Aorta (tissue), 5 donors: ENCODE data around the gene SPRR2F. TPM values are rescaled to one million over a fixed set of nuclear protein-coding genes. Genes with fewer than 3 reads are reported as not detected.

Source experiments
- ATAC-seq: fragments of 200-7000 bp; cut with Tn5 transposase; one replicate; pipeline ENCODE4 v1.9.1; 2022; ENCODE audit warnings: moderate library complexity; ENCODE audit not compliant: low FRiP score
- DNase-seq, 2 donors: peaks; one replicate each; pipeline ENCODE4 v3.0.0-alpha.2; 2020
- H3K27ac ChIP-seq, 2 donors: one replicate each; pipeline ENCODE4 v1.5.1; 2013; ENCODE audit warnings: low read length in 2 of 2, mild to moderate bottlenecking in 2 of 2, moderate library complexity in 2 of 2, control low read depth in 1 of 2, inconsistent platforms in 1 of 2, low read depth in 1 of 2
- H3K27me3 ChIP-seq, 2 donors: one replicate each; pipeline ENCODE4 v1.6.1; 2013; ENCODE audit warnings: control low read depth in 1 of 2, low read length in 1 of 2, mild to moderate bottlenecking in 1 of 2, moderate library complexity in 1 of 2; ENCODE audit not compliant: insufficient read depth in 2 of 2, control insufficient read depth in 1 of 2
- H3K36me3 ChIP-seq, 2 donors: one replicate each; pipeline ENCODE4 v1.6.1; 2013; ENCODE audit warnings: control low read depth in 1 of 2, low read length in 1 of 2, mild to moderate bottlenecking in 1 of 2; ENCODE audit not compliant: insufficient read depth in 2 of 2, control insufficient read depth in 1 of 2
- H3K4me1 ChIP-seq, 2 donors: one replicate each; pipeline ENCODE4 v1.6.1; 2013; ENCODE audit warnings: low read length in 2 of 2, control low read depth in 1 of 2, mild to moderate bottlenecking in 1 of 2, moderate library complexity in 1 of 2; ENCODE audit not compliant: insufficient read depth in 2 of 2, control insufficient read depth in 1 of 2
- H3K4me3 ChIP-seq, 2 donors: one replicate each; pipeline ENCODE4 v1.5.1; 2013; ENCODE audit warnings: low read length in 2 of 2, control low read depth in 1 of 2, mild to moderate bottlenecking in 1 of 2
- H3K9me3 ChIP-seq: one replicate; pipeline ENCODE4 v1.6.1; 2013; ENCODE audit warnings: mild to moderate bottlenecking, low read length; ENCODE audit not compliant: control insufficient read depth
- WGBS, 2 donors: extraction: QIAGEN DNeasy Blood & Tissue Kit; methylation state at CpG; one replicate each; pipeline ENCODE4 v1.1.7; 2013; 5-methylcytosine and 5-hydroxymethylcytosine counted together
- intact Hi-C, 2 donors: fragments of 100-400 bp; cut with DNase I; formaldehyde crosslinking; loops; one replicate each; pipeline versions ENCODE4 v1.14.2 to v1.15.0; 2022
- polyA plus RNA-seq, 2 donors: library from polyadenylated mRNA; stranded (reverse); fragments of 200-250 nt; gene quantifications; one replicate each; pipeline ENCODE4 v1.2.3, GENCODE V29; 2013
- total RNA-seq, 2 donors: library from RNA; stranded (reverse); fragmentation: NEBNext Ultra II Directional; extraction: Animal tissue kit (Norgen Biotek cat#: 25700); gene quantifications; one replicate each; pipeline ENCODE4 v1.2.1, GENCODE V29; 2021
- donor health status: healthy with polysubstance abuse.
- donor health status: Bipolar disorder and iron deficiency.
- donor health status: DM: no; HTN: no; CAD: no.
- donor health status: DM: no; HTN: no; CAD: no.
- donor health status: DM: yes; HTN: yes; CAD: no.

SPRR2F gene
- total and polyA plus RNA-seq, 4 donors, result not detected

DNA sequence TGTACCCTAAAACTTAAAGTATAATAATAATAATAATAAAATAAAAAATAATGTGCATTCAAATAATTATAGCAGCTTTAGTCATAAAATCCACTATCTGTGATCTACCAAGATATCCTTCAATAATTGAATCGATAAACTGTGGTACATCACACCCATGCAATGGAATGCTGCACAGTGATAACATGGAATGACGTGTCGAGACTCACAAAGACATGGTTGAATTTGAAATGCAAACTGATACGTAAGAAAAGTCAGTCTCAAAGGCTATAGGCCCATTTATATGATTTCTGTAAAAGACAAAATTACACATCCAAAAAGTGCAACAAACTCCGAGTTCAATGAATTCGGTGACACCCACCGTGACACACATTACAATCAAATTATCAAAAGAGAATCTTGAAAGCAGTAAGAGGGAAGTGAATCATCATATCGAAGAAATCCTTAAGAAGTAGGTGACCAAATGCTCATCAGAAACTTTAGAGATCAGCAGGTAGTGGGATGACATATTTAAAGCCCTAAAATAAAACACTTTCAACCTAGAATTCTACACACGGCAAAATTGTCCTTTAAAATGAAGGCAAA is 13.8 kb downstream of the SPRR2F start:
- Histone ChIP-seq H3K36me3 (no peaks in the 10 kb centered on the region), H3K9me3 (peaks cover 2% of the 10 kb centered on the region), H3K4me1 (no peaks in the 10 kb centered on the region), H3K27me3 (no peaks in the 10 kb centered on the region), H3K4me3 (no peak overlapping the region), H3K27ac (no peak overlapping the region)
- DNase-seq (no peak), ATAC-seq (no peak)
- 86% methylated on average over 9 of the region's 9 CpGs for WGBS, 2 donors
- intact Hi-C loops, result no loop called here

DNA sequence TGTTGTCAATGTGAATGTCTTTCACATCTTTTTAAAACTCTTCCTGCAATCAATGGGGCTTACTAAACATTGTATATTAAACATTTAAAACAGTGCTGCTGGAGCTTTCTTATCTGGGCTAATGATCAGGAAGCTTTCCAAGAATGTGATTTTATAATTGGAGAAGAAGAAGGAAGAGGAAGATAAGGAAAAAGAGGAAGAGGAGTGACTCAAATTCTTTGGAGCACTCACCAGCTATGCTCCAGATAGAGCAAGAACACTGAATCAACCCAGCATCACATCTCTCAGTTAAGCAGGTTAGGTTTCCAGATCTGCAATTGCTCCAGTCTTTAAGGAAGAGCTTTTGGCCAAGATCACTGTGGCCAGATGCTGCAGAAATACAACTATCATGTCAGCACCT is 17.6 kb downstream of the SPRR2F start:
- Histone ChIP-seq H3K4me3 (no peak overlapping the region), H3K36me3 (no peaks in the 10 kb centered on the region), H3K4me1 (no peaks in the 10 kb centered on the region), H3K9me3 (peaks cover 2% of the 10 kb centered on the region), H3K27me3 (no peaks in the 10 kb centered on the region), H3K27ac (no peak overlapping the region)
- ATAC-seq, result no peak
- DNase-seq, result no peak
- intact Hi-C loops, result no loop called here

DNA sequence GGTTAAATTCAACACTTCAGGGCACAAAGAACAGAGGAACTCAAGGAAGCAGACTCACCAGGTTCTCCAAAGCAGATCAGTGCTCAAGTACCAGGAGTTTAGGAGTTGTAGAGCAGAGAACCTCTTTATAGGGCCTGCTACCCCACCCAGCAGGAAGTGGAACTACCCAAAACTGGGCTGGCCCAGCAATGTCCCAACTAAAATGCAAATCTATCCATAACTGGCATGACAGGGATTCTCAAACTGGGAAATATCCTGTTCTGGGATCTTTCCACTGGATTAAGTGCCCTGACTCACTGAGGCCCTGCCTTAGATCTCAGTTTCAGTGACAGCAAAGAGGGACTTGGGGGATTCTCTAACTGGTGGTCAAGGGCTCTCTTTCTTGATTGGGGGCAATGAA is 18.9 kb downstream of the SPRR2F start, which contains the start of gene SPRR2E:
Gene SPRR2E (minus strand): TSS at position 101 of the 400 bp plus-strand sequence. CDS start 775 bp downstream, outside the sequence.
- Histone ChIP-seq H3K4me3 (no peak within 1 kb of the TSS), H3K36me3 (no peaks in the 10 kb centered on the region), H3K27me3 (no peaks in the 10 kb centered on the region), H3K27ac (no peak within 1 kb of the TSS), H3K9me3 (peaks cover 2% of the 10 kb centered on the region), H3K4me1 (no peaks in the 10 kb centered on the region)
- intact Hi-C loops, result no loop called here
- DNase-seq (no peak), ATAC-seq (no peak)

DNA sequence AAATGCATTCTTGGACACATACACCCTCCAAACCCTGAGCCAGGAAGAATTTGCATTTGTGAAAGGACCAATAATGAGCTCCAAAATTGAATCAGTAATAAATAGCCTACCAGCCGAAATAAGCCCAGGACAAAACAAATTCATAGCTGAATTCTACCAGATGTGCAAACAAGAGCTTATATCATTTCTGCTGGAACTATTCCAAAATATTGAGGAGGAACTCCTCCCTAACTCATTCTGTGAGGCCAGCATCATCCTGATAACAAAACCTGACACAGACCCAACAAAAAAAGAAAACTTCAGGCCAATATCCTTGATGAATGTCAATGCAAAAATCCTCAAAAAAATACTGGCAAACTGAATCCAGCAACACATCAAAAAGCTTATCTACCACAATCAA is 25.7 kb downstream of the SPRR2F start:
- intact Hi-C loops, result no loop called here
- DNase-seq, result no peak
- ATAC-seq, result no peak
- no peaks in the 10 kb centered on the region for H3K27me3 ChIP-seq
- H3K9me3 ChIP-seq, result no peaks in the 10 kb centered on the region
- 70 to 81% methylated on average over 1 of the region's 1 CpG for WGBS, 2 donors
- no peak overlapping the region for H3K27ac ChIP-seq
- no peak overlapping the region for H3K4me3 ChIP-seq
- no peaks in the 10 kb centered on the region for H3K36me3 ChIP-seq
- H3K4me1 ChIP-seq, result no peaks in the 10 kb centered on the region

DNA sequence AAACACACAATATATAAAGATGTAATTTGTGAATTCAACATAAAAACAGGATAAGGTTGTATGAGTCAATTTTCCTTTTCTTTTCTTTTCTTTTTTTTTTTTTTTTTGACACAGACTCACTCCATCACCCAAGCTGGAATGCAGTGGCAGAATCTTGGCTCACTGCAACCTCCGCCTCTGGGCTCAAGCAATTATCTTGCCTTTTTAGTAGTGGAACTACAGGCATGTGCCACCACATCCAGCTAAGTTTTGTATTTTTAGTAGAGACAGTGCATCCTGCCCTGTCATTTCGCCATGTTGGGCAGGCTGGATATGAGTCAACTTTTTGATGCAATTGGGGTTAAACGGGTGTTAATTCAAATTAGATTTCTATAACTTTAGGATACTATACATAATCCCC is 31.6 kb downstream of the SPRR2F start:
- no peak overlapping the region for H3K4me3 ChIP-seq
- H3K36me3 ChIP-seq, result no peaks in the 10 kb centered on the region
- H3K27me3 ChIP-seq, result no peaks in the 10 kb centered on the region
- WGBS, 2 donors, result 55 to 57% methylated on average over 3 of the region's 3 CpGs
- intact Hi-C loops, result no loop called here
- no peaks in the 10 kb centered on the region for H3K4me1 ChIP-seq
- no peak for DNase-seq
- no peak for ATAC-seq
- no peak overlapping the region for H3K27ac ChIP-seq
- no peaks in the 10 kb centered on the region for H3K9me3 ChIP-seq

DNA sequence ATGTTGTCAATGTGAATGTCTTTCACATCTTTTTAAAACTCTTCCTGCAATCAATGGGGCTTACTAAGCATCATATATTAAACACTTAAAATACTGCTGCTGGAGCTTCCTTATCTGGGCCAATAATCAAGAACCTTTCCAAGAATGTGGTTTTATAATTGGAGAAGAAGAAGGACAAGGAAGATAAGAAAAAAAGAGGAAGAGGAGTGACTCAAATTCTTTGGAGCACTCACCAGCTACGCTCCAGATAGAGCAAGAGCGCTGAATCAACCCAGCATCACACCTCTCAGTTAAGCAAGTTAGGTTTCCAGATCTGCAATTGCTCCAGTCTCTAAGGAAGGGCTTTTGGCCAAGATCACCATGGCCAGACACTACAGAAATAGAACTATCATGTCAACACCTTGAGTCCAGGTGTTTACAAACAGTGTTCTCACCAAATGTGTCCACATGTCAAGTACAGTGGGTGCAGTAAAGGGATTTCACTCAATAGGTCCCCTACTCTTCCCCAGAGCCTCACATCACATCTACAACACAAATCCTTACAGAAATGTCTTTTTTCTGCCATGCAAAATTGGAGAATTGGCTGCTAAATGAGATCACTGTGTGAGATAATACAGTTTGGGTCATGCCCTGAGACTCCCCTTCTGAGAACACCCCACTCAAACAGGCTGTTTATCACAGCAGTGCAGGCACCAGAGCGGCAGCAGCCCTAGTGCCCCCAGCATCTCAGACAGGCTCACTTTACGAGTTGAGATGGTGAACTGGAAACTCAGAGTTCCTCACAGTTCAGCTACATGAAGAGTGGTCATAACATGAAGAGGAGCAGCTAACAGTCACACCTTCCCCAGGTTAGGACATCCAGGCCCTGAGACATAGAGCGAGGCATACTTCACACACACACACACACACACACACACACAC is 40.2 kb downstream of the SPRR2F start:
- H3K27me3 ChIP-seq, result no peaks in the 10 kb centered on the region
- H3K4me1 ChIP-seq, result no peaks in the 10 kb centered on the region
- no peak overlapping the region for H3K4me3 ChIP-seq
- no peak for DNase-seq
- H3K27ac ChIP-seq, result no peak overlapping the region
- no peaks in the 10 kb centered on the region for H3K36me3 ChIP-seq
- no peak for ATAC-seq
- 71 to 73% methylated on average over 5 of the region's 5 CpGs for WGBS, 2 donors
- no peaks in the 10 kb centered on the region for H3K9me3 ChIP-seq
- intact Hi-C loops, result no loop called here

DNA sequence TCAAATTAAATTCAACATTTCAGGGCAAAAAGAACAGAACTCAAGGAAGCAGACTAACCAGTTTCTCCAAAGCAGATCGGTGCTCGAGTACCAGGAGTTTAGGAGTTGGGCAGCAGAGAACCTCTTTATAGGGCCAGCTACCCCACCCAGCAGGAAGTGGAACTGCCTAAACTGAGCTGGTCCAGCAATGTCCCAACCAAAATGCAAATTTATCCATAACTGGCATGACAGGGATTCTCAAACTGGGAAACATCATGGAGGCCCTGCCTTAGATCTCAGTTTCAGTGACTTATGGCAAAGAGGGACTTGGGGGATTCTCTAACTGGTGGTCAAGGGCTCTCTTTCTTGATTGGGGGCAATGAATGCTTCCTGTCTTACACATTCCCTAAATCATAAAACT is 41.8 kb downstream of the SPRR2F start, which contains the start of gene SPRR2B:
Gene SPRR2B (minus strand): TSS at position 101 of the 400 bp plus-strand sequence. CDS start 772 bp downstream, outside the sequence.
- WGBS, 2 donors, result 40 to 71% methylated on average over 2 of the region's 2 CpGs
- Histone ChIP-seq H3K9me3 (no peaks in the 10 kb centered on the region), H3K4me1 (no peaks in the 10 kb centered on the region), H3K27ac (no peak within 1 kb of the TSS), H3K27me3 (no peaks in the 10 kb centered on the region), H3K4me3 (no peak within 1 kb of the TSS), H3K36me3 (no peaks in the 10 kb centered on the region)
- ATAC-seq (no peak), DNase-seq (no peak)
- intact Hi-C loops, result no loop called here

DNA sequence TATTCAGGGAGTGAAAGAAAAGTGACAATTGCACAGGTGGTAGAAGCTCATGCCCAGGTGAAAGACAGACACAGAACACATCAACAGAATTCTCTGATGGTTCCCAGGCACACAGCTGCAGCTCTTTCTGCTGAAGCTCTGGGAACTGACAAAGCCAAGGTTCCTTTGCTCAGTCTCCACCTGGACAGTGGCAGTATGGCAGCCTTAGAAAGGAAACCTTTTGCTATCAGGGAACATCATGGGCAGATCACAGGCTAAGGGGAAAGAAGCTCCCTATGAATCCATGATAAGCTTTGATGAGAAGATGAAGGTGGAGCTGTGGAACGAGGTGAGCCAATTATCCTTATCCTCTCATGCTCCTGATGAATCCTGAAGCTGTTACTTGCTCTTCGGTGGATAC is 43.1 kb downstream of the SPRR2F start:
- ATAC-seq, result no peak
- H3K9me3 ChIP-seq, result no peaks in the 10 kb centered on the region
- H3K4me3 ChIP-seq, result no peak overlapping the region
- no peaks in the 10 kb centered on the region for H3K36me3 ChIP-seq
- H3K27me3 ChIP-seq, result no peaks in the 10 kb centered on the region
- 53 to 75% methylated on average over 2 of the region's 2 CpGs for WGBS, 2 donors
- H3K4me1 ChIP-seq, result no peaks in the 10 kb centered on the region
- intact Hi-C loops, result no loop called here
- no peak overlapping the region for H3K27ac ChIP-seq
- DNase-seq, result no peak
